Keratinocyte (primary cell): ENCODE data around the gene SLF2.

Experiments used
- CTCF ChIP-seq, 3 experiments: IDR thresholded peaks in 1 of 3; conservative IDR thresholded peaks in 1 of 3; optimal IDR thresholded peaks in 1 of 3; 2 replicates in 2 of 3; 3 replicates in 1 of 3; pipeline versions ENCODE3 to v1.5.1; 2011; ENCODE audit warnings: low read length in 3 of 3, mild to moderate bottlenecking in 3 of 3, moderate library complexity in 2 of 3, control low read depth in 1 of 3, inconsistent platforms in 1 of 3; ENCODE audit not compliant: insufficient read depth in 2 of 3; ENCODE audit errors: extremely low read depth in 1 of 3
- EZH2 ChIP-seq: IDR thresholded peaks from one replicate; pipeline ENCODE4 v1.6.1; 2012; ENCODE audit warnings: inconsistent platforms, mild to moderate bottlenecking, low read length, moderate library complexity

GRCh38 chr10:100989088-100989487 lies 76.3 kb downstream of the SLF2 start:
- no peak for TF ChIP-seq CTCF (optimal IDR thresholded peaks at IDR 0.05 in 1 of 3, IDR thresholded peaks at IDR 0.05 in 1 of 3, conservative IDR thresholded peaks at IDR 0.05 in 1 of 3; ENCODE audit: extremely low read depth in 1 of 3, insufficient read depth in 2 of 3, low read length in 3 of 3)
- no peak for TF ChIP-seq EZH2
